NCI-H2029 (cell line): ENCODE results near the gene KIAA1328.
A peak's percentile ranks its signal among the peaks of the same experiment; 100 is the strongest.

Source experiments
- DNase-seq: peaks from one replicate; lab custom pipeline; 2025; lab: John Stamatoyannopoulos, UW

Gene KIAA1328

GRCh38 chr18:37219257-37219656 lies 390.3 kb downstream of the KIAA1328 start:
- DNase-seq: no peak

- no peak for DNase-seq
These were observed 393.5 kb downstream of the KIAA1328 start for GRCh38 chr18:37222354-37222998.

GRCh38 chr18:37222999-37223378 lies 394.1 kb downstream of the KIAA1328 start:
- DNase-seq: no peak

- no peak for DNase-seq
These were observed 396.4 kb downstream of the KIAA1328 start for GRCh38 chr18:37225279-37225678.

DNA sequence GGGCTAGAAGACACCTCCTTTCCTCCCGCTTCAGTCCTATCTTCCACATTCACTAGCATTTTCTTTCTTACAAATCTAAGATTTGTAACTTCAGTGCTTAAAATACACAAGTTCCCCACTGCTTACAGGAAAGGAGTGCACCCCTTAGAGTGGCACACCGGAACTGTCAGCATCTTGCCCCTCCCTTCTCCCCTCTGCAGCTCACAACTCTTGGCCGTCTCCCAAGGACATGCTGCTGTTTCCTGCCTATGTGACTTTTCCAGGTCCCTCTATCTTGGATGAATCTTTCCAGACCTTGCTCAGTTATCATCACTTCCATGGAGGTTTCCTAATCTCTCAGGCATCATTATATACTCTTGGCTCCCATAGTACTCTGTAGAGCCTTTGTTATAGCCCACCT lies 401.8 kb downstream of the KIAA1328 start:
- DNase-seq: no peak

DNA sequence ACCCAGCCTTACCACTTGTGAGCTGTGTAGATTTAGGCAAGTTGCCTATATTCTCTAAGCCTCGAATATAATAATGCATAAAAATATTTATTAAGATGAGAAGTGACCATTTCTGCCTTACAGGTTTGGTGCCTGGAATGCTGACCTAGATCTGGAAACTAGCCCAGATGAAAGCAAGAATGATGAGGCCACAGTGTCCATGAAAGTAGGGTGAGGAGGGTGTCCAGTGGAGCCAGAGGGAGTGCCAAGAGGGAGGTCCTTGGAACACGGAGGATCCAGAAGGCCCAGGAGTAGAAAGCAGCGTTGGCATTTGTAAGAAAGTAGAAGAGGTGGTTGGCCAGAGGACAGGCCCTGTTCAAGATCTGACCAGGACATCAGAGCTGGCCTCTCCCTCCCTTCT lies 402.3 kb downstream of the KIAA1328 start:
- DNase-seq: no peak

- DNase-seq: no peak
These were observed 406.7 kb downstream of the KIAA1328 start for GRCh38 chr18:37235583-37235982.

- DNase-seq: no peak
These were observed 409.6 kb downstream of the KIAA1328 start for GRCh38 chr18:37238282-37239108.

DNA sequence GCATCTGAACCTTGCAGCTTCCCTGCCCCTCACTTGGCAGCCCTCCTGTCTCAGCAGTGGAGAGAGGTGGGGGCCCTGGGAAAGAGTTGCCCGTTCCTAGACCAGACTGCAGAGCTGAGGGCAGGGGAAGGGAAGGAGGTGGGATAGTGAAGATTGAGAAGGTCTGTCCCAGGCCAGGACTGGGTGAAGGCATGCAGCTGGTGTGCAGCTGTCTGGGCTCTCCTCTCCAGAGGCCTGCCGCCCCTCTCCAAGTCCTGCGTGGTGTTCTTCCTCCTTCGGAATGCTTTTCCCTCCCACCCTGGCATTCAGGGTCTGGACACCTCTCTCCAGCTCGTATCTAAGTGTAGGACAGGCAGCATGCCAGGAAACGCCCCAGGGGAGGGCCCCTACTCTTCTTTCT lies 413.2 kb downstream of the KIAA1328 start:
- no peak for DNase-seq

GRCh38 chr18:37242826-37243560 lies 414.1 kb downstream of the KIAA1328 start:
- no peak for DNase-seq

DNA sequence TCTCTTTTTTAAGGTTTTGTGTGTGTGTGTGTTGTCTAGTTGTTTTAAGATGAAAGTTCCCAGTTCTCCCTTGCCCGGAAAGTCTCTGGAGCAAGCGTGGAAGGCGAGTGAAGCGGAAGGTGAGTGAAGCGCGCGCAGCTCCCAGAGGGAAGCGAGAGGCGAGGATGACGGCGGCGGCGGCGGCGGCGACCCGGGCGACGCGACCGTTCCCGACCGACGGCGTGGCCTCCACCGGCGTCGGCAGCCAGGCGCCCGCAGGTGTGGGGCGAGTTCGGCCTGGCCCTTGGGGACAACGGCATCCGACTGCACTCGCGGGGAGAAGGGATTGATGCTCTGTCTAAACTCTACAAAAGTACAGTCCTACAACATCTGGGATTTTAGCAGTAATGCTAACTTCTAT lies 414.8 kb downstream of the KIAA1328 start:
- no peak for DNase-seq

- no peak for DNase-seq
These were observed 415.7 kb downstream of the KIAA1328 start for GRCh38 chr18:37244618-37245017.

- no peak for DNase-seq
These were observed 417.9 kb downstream of the KIAA1328 start for GRCh38 chr18:37246779-37247340.

GRCh38 chr18:37247497-37248161 lies 418.7 kb downstream of the KIAA1328 start:
- DNase-seq: no peak

- no peak for DNase-seq
These were observed 419.4 kb downstream of the KIAA1328 start for GRCh38 chr18:37248281-37248680.

DNA sequence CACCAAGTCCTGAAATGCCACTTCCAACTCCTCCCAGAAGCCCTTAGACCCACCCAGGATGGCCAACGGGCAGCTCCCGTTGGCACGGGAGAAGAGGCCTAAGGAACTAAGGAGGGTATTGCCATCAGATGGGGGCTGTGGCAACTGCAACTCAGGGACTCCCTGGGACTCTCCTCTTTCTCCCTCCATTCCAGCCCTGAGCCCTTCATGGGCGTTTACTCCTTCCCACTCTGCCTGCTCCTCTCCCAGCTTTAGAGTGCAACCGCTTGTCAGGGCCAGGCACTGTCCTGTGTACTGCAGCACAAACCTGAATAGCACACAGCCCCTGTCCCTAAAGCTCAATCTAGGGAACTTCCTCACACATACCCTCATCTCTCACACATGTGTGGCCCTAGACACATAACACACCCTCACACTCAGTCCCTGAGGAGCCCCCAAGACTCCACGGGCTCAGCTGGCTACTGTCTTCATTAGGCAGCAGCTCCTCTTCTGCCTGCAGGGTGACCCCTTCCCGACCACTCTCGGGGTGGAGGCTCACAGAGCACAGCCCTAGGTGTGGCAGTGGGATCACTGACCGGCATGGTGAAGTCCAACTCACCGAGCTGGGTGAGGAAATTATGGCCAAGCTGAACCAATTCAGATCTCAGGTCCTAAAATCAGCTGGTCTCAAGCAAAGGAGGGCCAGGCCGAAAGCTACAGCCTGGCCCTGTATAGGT lies 420.4 kb downstream of the KIAA1328 start:
- DNase-seq: no peak

DNA sequence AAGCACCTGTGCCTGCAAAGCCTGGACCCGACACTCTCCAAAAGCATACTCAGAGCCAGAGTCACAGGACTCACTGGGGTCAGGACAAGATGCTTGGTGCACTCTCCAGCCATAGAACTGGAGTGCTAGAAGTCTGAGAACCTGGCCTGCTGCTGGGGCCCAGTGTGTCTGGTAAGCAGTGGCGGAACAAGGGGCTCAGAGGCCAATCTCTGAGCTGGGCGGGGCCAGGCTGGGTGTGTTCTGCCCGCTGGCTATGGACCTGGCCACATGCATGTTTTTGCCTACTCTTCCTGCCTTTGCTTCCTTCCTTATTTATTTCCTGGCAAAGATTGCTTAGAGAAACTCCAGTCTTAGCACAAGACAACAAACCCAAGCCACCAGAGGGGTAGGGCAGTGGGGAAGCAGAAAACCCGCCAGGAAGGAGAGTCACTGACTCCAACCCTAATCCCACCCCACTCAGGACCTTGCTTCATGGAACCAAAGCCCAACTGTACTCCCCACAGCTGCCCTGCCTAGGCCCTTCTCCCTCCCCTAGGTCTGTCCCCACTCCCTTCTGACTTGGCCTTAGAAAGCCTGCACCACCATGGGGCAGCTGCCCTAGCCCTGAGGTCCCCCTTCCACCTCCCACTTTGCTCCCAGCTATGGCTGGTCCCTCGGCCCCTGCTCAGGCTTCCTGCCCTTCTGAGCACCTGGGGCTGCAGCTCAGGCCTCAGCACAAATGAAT lies 421.1 kb downstream of the KIAA1328 start:
- DNase-seq: no peak

- DNase-seq: peak; percentile 52
These were observed 422.8 kb downstream of the KIAA1328 start for GRCh38 chr18:37251679-37252078.

- no peak for DNase-seq
These were observed 423.4 kb downstream of the KIAA1328 start for GRCh38 chr18:37252342-37252741.

DNA sequence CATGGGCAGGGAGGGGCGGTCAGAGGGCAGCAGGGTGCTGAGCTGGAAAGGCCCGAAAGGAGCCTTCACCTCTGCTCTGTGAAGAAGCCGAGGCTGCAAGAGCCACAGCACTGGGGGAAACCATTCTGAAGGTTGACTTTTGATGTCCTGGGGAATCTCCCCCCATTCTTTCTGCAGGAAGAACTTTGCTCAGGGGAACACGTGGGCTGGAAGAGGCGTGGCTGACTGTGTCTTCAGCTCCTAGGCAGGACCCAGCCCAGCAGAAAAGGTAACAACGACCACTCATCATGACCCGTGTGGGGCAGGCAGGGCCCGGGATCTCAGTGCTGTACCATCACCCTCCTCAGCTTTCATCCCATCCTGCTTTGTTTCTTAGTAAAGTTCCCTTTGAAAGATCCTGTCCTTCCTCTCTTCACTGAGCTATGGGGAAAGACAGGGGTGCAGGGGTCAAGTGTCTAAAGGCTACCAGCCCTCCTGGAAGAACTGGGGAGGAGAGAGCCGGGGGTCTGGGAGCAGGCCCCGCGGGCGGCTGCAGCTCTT lies 424.0 kb downstream of the KIAA1328 start:
- DNase-seq: no peak
